GM19468 (cell line): ENCODE data around the gene ZNF135.

ENCODE experiments used
- ATAC-seq: cut with Tn5 transposase; IDR thresholded peaks from one replicate; pipeline ENCODE4 v1.9.1; 2021; ENCODE audit warnings: mild to moderate bottlenecking, moderate library complexity, moderate number of reproducible peaks; ENCODE audit not compliant: unreplicated experiment; ENCODE audit errors: extremely low read depth

The ZNF135 gene

GRCh38 chr19:58088521-58089052 lies 29.5 kb downstream of the ZNF135 start:
- no peak for ATAC-seq

DNA sequence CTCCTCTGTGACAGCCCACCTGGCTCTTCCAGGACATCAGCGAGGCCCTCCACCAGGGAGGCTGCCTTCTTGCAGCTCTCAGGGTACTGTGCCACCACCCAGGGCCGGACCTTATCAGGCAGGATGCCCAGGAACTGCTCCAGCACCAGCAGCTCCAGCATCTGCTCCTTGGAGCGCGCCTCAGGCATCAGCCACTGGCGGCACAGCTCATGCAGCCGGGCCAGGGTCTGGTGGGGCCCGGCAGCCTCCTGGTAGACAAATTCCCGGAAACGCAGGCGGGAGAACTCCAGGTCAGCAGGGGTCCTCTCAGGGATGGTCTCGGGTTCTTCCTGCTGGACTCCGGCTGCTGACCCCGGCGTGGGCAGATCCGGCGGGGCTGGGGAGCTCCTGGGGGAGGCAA lies 30.8 kb downstream of the ZNF135 start:
- ATAC-seq = no peak

- ATAC-seq = no peak
Measured at GRCh38 chr19:58091251-58091995, 32.3 kb downstream of the ZNF135 start.

- ATAC-seq = no peak
Measured at GRCh38 chr19:58093071-58093470, 34.0 kb downstream of the ZNF135 start.

- ATAC-seq = no peak
Measured at GRCh38 chr19:58095328-58095727, 36.2 kb downstream of the ZNF135 start.

DNA sequence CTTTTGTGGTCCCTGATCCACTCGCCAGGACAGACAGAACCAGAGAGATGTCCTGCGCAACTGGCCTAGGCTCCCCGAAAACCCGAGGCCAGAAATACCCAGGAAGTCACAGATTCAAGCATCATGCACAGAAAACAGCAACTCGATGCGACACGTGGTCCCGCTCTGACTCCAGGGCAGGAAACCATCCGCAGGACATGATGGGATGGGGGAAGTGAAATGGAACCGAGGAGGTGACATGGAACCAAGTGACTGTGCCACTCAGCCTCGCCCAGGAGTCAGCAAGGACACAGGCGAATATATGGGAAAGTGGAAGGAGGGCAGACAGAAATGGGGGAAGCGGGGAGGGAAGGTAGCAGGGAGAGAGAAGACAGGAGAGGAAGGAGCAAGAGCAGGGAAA lies 37.8 kb downstream of the ZNF135 start:
- ATAC-seq = no peak

DNA sequence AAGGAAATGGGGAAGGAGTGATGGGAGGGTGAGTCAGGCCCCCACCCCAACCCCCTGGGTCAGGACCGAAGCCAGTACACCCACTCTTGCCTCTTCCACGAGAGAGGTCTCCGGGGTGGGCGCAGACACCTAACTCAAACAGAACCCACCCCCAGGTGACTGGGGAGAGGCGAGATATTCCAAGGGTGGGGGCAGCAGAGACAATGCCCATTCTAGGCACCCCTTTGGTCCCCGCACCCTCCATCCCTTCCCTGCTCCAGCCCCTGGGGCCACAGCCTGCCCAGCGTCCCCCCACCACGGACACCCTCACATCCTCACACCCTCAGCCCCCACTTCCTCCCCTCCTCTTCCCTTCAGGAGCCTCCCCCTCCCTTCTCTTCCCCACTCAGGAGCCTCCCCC lies 38.3 kb downstream of the ZNF135 start:
- no peak for ATAC-seq

DNA sequence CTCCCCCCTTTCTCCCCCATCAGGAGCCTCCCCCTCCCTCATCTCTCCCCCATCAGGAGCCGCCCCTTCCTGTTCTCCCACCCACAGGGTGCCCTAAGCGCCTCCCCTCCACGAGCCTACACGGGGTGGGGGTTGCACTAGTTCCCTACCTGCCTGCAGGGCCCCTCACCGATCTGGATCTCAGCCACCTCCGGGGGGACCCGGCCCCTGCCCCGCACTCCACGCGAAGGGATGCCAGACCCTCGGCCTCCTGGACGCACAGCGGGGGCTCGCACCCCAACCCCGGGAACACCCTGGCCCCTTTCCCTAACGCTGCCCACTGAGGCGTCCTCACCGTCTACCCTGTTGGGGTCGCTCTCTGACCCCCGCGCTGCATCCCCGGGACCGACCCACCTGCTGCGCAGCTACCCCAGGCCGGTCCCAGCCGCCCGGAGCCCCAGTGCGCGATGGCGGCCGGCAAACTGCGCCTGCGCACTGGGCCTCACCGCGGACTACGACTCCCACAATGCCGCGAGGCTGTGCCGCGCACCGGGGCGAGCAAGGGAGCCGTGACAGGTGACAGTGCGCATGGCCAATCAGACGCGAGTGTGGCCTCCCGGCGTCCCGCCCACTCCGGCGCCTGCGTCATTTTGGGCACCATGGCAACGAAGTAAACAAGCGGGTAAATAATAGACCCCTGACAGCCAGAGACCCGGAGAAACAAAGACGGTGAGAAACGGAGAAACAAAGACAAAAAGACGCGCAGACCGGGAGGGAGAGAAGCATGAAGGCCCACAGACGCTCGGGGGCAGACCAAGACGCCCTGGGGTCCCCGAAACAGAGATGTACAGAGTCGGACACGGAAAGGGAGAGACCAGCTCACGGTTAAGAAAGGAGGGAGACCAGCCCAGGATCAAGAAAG lies 38.9 kb downstream of the ZNF135 start, which contains the start of gene ZSCAN18:
Gene ZSCAN18 (minus strand): TSS at position 451 of the 901 bp plus-strand sequence. CDS start 7,964 bp downstream, outside the sequence.
- ATAC-seq = peak; percentile 77

DNA sequence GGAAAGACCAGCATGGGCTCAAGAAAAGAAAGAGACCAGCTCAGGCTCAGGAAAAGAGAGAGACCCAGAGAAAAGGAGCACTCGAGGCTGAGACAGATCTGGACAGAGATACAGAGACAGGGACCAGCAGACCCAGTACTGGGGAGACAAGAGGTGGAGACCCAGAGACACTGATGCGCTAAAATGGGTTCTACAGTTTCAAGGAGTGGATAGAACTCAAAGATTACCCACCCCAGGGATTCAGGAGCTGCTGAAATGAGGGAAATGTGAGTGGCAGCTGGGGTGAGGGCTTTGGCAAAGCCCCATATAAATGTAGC lies 39.6 kb downstream of the ZNF135 start:
- no peak for ATAC-seq

GRCh38 chr19:58107778-58108545 lies 48.9 kb downstream of the ZNF135 start:
- no peak for ATAC-seq

DNA sequence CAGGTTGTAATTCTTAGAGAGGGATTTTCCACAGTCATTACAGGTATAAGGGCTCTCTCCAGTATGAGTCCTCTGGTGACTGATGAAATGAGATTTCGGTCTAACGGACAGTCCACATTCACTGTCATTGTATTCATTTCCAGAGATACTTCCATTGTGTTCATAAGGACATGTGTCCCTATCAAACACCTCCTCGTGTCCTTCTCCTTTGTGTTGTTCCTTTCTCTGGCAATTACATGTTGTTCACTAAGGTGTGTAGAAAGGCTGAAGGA lies 49.4 kb downstream of the ZNF135 start:
- no peak for ATAC-seq

DNA sequence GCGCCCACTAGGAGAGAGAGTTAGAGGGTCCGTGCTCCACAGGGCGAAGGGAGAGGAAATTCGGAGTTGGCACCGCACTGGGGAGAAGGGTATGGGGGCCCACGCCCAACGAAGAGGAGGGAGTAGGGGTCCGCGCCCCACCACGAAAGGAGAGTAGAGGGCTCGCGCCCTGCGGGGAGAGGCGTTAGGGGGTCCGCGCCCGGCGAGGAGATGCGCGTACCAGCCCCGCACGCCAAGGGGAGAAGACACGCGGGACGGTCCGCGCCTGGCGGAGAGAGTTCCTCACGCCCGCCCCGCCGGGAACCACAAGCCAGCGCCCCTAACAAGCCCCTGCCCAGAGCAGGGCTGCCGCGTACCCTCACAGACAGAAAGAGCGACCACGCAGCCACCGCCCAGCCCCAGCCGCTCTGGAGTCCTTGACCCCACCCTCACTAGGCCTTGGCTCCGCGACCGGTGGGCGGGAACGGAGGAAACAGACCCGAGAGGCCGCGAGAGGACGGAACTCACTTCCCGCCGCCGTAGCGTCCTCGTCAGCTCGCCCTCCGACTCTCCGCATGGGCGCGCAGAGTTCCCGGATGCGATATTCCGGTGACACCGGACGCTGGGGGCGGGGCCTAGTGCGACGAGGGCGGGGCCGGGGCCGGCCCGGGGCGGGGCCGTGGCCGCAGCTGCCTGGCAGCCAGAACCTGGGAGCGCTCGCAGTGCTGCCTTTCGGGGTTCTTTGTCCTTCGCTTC lies 58.9 kb downstream of the ZNF135 start:
- no peak for ATAC-seq

- no peak for ATAC-seq
Measured at GRCh38 chr19:58118979-58119733, 60.1 kb downstream of the ZNF135 start.
